ENCODE results near the gene SPATS2L. TPM values are rescaled to one million over a fixed set of nuclear protein-coding genes. Genes with fewer than 3 reads are reported as not detected.

Gene SPATS2L
- total RNA-seq, 1 donor from 2014 or later: 65.6 TPM

DNA sequence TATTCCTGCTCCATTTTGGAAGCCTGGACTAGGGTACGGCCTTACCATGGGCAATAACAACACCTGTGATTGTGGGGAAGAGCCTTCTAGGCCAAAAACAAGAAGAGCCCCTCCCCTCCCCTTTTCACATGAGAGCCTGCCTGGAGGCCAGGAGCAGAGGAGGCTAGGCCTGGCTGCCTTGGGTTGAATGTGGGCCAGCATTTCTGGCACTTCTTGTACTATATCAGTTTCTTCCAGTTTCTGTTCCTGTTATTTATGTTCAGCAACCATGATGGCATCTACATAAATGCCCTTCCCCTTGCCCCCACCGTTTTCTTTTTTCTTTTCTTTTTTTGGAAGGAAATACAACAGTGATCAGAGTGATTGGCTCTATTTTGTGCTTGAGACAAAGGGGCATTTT is 145.0 kb downstream of the SPATS2L start:
- TF ChIP-seq, protein P1, sequence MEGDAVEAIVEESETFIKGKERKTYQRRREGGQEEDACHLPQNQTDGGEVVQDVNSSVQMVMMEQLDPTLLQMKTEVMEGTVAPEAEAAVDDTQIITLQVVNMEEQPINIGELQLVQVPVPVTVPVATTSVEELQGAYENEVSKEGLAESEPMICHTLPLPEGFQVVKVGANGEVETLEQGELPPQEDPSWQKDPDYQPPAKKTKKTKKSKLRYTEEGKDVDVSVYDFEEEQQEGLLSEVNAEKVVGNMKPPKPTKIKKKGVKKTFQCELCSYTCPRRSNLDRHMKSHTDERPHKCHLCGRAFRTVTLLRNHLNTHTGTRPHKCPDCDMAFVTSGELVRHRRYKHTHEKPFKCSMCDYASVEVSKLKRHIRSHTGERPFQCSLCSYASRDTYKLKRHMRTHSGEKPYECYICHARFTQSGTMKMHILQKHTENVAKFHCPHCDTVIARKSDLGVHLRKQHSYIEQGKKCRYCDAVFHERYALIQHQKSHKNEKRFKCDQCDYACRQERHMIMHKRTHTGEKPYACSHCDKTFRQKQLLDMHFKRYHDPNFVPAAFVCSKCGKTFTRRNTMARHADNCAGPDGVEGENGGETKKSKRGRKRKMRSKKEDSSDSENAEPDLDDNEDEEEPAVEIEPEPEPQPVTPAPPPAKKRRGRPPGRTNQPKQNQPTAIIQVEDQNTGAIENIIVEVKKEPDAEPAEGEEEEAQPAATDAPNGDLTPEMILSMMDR (IDR thresholded peaks at IDR 0.05): no peak
- no peak for TF ChIP-seq POLR2A (IDR thresholded peaks at IDR 0.05)
- no peak for TF ChIP-seq POLR2AphosphoS5 (IDR thresholded peaks at IDR 0.05; ENCODE audit: insufficient read depth in 1 of 2, low read depth in 1 of 2)
- H3K4me1 ChIP-seq: peaks cover 12% of the 10 kb centered on the region
- DNase-seq (ENCODE audit: extremely low spot score in 2 of 2): no peak
- H3K27ac ChIP-seq: no peak overlapping the region
- intact Hi-C loops (cut with DNase I): loop anchor here (10.0 kb wide), 1 partner anchor 147 kb away; the partner anchor contains the start of gene SPATS2L
- H3K4me3 ChIP-seq: no peak overlapping the region
- no peaks in the 10 kb centered on the region for H3K27me3 ChIP-seq
- no peaks in the 10 kb centered on the region for H3K9me3 ChIP-seq
- H3K36me3 ChIP-seq: peaks cover 0 to 15% of the 10 kb centered on the region in 2 donors

- Histone ChIP-seq H3K27ac (no peak overlapping the region), H3K4me1 (peaks cover 14% of the 10 kb centered on the region), H3K4me3 (no peak overlapping the region), H3K36me3 (peaks cover 0 to 9% of the 10 kb centered on the region in 2 donors), H3K9me3 (no peaks in the 10 kb centered on the region), H3K27me3 (no peaks in the 10 kb centered on the region)
- TF ChIP-seq, protein P1 (IDR thresholded peaks at IDR 0.05): no peak
- TF ChIP-seq POLR2AphosphoS5 (IDR thresholded peaks at IDR 0.05; ENCODE audit: insufficient read depth in 1 of 2, low read depth in 1 of 2) (no peak), POLR2A (IDR thresholded peaks at IDR 0.05) (no peak)
- intact Hi-C loops (cut with DNase I): loop anchor here (10.0 kb wide), 1 partner anchor 148 kb away; the partner anchor contains the start of gene SPATS2L
- DNase-seq (ENCODE audit: extremely low spot score in 2 of 2): no peak
Observed at GRCh38 chr2:200452377-200452776, 145.9 kb downstream of the SPATS2L start.

GRCh38 chr2:200453142-200453852 is 146.8 kb downstream of the SPATS2L start:
- Histone ChIP-seq H3K27ac (no peak overlapping the region), H3K27me3 (no peaks in the 10 kb centered on the region), H3K4me1 (peaks cover 14% of the 10 kb centered on the region), H3K9me3 (no peaks in the 10 kb centered on the region), H3K4me3 (no peak overlapping the region), H3K36me3 (peaks cover 0 to 9% of the 10 kb centered on the region in 2 donors)
- TF ChIP-seq POLR2A (IDR thresholded peaks at IDR 0.05) (no peak), POLR2AphosphoS5 (IDR thresholded peaks at IDR 0.05; ENCODE audit: insufficient read depth in 1 of 2, low read depth in 1 of 2) (no peak)
- TF ChIP-seq, protein P1 (IDR thresholded peaks at IDR 0.05): no peak
- no peak for DNase-seq (ENCODE audit: extremely low spot score in 2 of 2)
- intact Hi-C loops (cut with DNase I): loop anchor here (10.0 kb wide), 1 partner anchor 148 kb away; the partner anchor contains the start of gene SPATS2L

DNA sequence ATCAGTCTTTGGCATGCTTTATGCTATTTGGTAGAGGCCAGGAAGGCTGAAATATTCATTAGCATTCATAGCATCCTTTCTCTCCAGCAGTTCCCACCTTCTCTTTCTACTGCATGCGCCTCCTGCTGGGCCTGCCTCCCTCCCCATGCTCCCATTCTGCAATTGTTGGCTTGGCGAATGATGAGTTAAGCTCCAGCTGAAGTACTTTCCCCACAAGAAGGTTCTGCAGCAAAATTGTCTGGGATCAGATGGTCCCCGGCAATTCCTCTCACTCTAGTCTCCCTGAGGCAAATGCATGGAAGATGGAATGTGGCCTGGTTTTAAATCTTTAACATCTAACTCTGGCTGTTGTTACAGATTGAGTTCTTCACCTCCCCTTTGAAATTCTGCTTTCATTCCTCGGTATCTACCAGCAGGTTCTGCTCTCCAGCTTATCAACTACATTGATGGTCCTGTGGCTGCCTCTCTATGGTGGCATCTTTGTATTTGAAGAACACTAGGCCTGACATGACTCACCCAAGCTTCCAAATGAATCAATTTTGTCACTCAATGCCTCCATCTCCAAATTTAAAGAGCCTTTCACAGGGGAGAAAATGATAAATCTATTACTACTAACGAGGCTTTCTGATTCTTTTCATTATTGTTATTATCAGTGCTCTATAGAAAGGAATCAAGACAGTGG is 147.5 kb downstream of the SPATS2L start:
- H3K27ac ChIP-seq: no peak overlapping the region
- H3K4me3 ChIP-seq: no peak overlapping the region
- H3K36me3 ChIP-seq: peaks cover 0 to 9% of the 10 kb centered on the region in 2 donors
- TF ChIP-seq POLR2AphosphoS5 (IDR thresholded peaks at IDR 0.05; ENCODE audit: insufficient read depth in 1 of 2, low read depth in 1 of 2) (no peak), POLR2A (IDR thresholded peaks at IDR 0.05) (no peak)
- TF ChIP-seq, protein P1 (IDR thresholded peaks at IDR 0.05): no peak
- no peaks in the 10 kb centered on the region for H3K9me3 ChIP-seq
- intact Hi-C loops (cut with DNase I): loop anchor here (10.0 kb wide), 1 partner anchor 149 kb away; the partner anchor contains the start of gene SPATS2L
- DNase-seq (ENCODE audit: extremely low spot score in 2 of 2): no peak
- peaks cover 15% of the 10 kb centered on the region for H3K4me1 ChIP-seq
- H3K27me3 ChIP-seq: no peaks in the 10 kb centered on the region
